ENCODE results near the gene PHETA1.
"Not testable (repeated sequence)": the region's sequence is repeated elsewhere in the genome, so short reads cannot be mapped to it uniquely, and the experiment has no call there.

Gene PHETA1

GRCh38 chr12:111351026-111351425 lies 17.9 kb downstream of the PHETA1 start:
- no peaks in the 10 kb centered on the region for H3K36me3 ChIP-seq (ENCODE audit: control insufficient read depth in 2 of 2, insufficient read depth in 2 of 2, low read length in 2 of 2)
- H3K4me3 ChIP-seq (ENCODE audit: low read length in 2 of 2) = no peak overlapping the region
- peaks cover 0 to 2% of the 10 kb centered on the region in 2 donors for H3K9me3 ChIP-seq (ENCODE audit: control insufficient read depth in 2 of 2, low read length in 2 of 2)
- H3K27ac ChIP-seq (ENCODE audit: low read depth in 2 of 2, low read length in 2 of 2) = no peak overlapping the region
- no peaks in the 10 kb centered on the region for H3K4me1 ChIP-seq (ENCODE audit: control insufficient read depth in 2 of 2, insufficient read depth in 2 of 2, low read length in 2 of 2)
- H3K9ac ChIP-seq (ENCODE audit: low read depth in 1 of 2, low read length in 2 of 2) = no peak overlapping the region
- H3K27me3 ChIP-seq (ENCODE audit: control insufficient read depth in 2 of 2, insufficient read depth in 2 of 2, low read length in 2 of 2) = no peaks in the 10 kb centered on the region

GRCh38 chr12:111349748-111350520 lies 19.0 kb downstream of the PHETA1 start:
- no peak overlapping the region for H3K4me3 ChIP-seq (ENCODE audit: low read length in 2 of 2)
- H3K36me3 ChIP-seq (ENCODE audit: control insufficient read depth in 2 of 2, insufficient read depth in 2 of 2, low read length in 2 of 2) = no peaks in the 10 kb centered on the region
- H3K9ac ChIP-seq (ENCODE audit: low read depth in 1 of 2, low read length in 2 of 2) = no peak overlapping the region
- H3K27ac ChIP-seq (ENCODE audit: low read depth in 2 of 2, low read length in 2 of 2) = no peak overlapping the region
- H3K4me1 ChIP-seq (ENCODE audit: control insufficient read depth in 2 of 2, insufficient read depth in 2 of 2, low read length in 2 of 2) = no peaks in the 10 kb centered on the region
- H3K27me3 ChIP-seq (ENCODE audit: control insufficient read depth in 2 of 2, insufficient read depth in 2 of 2, low read length in 2 of 2) = no peaks in the 10 kb centered on the region
- H3K9me3 ChIP-seq (ENCODE audit: control insufficient read depth in 2 of 2, low read length in 2 of 2) = peaks cover 0 to 2% of the 10 kb centered on the region in 2 donors

- no peaks in the 10 kb centered on the region for H3K36me3 ChIP-seq (ENCODE audit: control insufficient read depth in 2 of 2, insufficient read depth in 2 of 2, low read length in 2 of 2)
- H3K4me1 ChIP-seq (ENCODE audit: control insufficient read depth in 2 of 2, insufficient read depth in 2 of 2, low read length in 2 of 2) = no peaks in the 10 kb centered on the region
- H3K27me3 ChIP-seq (ENCODE audit: control insufficient read depth in 2 of 2, insufficient read depth in 2 of 2, low read length in 2 of 2) = no peaks in the 10 kb centered on the region
- H3K9ac ChIP-seq (ENCODE audit: low read depth in 1 of 2, low read length in 2 of 2) = no peak overlapping the region
- H3K27ac ChIP-seq (ENCODE audit: low read depth in 2 of 2, low read length in 2 of 2) = no peak overlapping the region
- peaks cover 0 to 2% of the 10 kb centered on the region in 2 donors for H3K9me3 ChIP-seq (ENCODE audit: control insufficient read depth in 2 of 2, low read length in 2 of 2)
- no peak overlapping the region for H3K4me3 ChIP-seq (ENCODE audit: low read length in 2 of 2)
Observed at GRCh38 chr12:111349101-111349747, 19.7 kb downstream of the PHETA1 start.

GRCh38 chr12:111347891-111348644 lies 20.8 kb downstream of the PHETA1 start:
- H3K9me3 ChIP-seq (ENCODE audit: control insufficient read depth in 2 of 2, low read length in 2 of 2) = peaks cover 0 to 2% of the 10 kb centered on the region in 2 donors
- no peaks in the 10 kb centered on the region for H3K27me3 ChIP-seq (ENCODE audit: control insufficient read depth in 2 of 2, insufficient read depth in 2 of 2, low read length in 2 of 2)
- no peak overlapping the region for H3K9ac ChIP-seq (ENCODE audit: low read depth in 1 of 2, low read length in 2 of 2)
- H3K4me1 ChIP-seq (ENCODE audit: control insufficient read depth in 2 of 2, insufficient read depth in 2 of 2, low read length in 2 of 2) = no peaks in the 10 kb centered on the region
- no peak overlapping the region for H3K27ac ChIP-seq (ENCODE audit: low read depth in 2 of 2, low read length in 2 of 2)
- H3K4me3 ChIP-seq (ENCODE audit: low read length in 2 of 2) = no peak overlapping the region
- H3K36me3 ChIP-seq (ENCODE audit: control insufficient read depth in 2 of 2, insufficient read depth in 2 of 2, low read length in 2 of 2) = no peaks in the 10 kb centered on the region

- no peaks in the 10 kb centered on the region for H3K27me3 ChIP-seq (ENCODE audit: control insufficient read depth in 2 of 2, insufficient read depth in 2 of 2, low read length in 2 of 2)
- H3K4me1 ChIP-seq (ENCODE audit: control insufficient read depth in 2 of 2, insufficient read depth in 2 of 2, low read length in 2 of 2) = no peaks in the 10 kb centered on the region
- H3K9me3 ChIP-seq (ENCODE audit: control insufficient read depth in 2 of 2, low read length in 2 of 2) = peaks cover 0 to 2% of the 10 kb centered on the region in 2 donors
- no peaks in the 10 kb centered on the region for H3K36me3 ChIP-seq (ENCODE audit: control insufficient read depth in 2 of 2, insufficient read depth in 2 of 2, low read length in 2 of 2)
- H3K9ac ChIP-seq (ENCODE audit: low read depth in 1 of 2, low read length in 2 of 2) = no peak overlapping the region
- no peak overlapping the region for H3K27ac ChIP-seq (ENCODE audit: low read depth in 2 of 2, low read length in 2 of 2)
- no peak overlapping the region for H3K4me3 ChIP-seq (ENCODE audit: low read length in 2 of 2)
Observed at GRCh38 chr12:111344254-111344875, 24.5 kb downstream of the PHETA1 start.

GRCh38 chr12:111343181-111343580 lies 25.7 kb downstream of the PHETA1 start:
- H3K9me3 ChIP-seq (ENCODE audit: control insufficient read depth in 2 of 2, low read length in 2 of 2) = peaks cover 0 to 1% of the 10 kb centered on the region in 2 donors
- no peak overlapping the region for H3K9ac ChIP-seq (ENCODE audit: low read depth in 1 of 2, low read length in 2 of 2)
- no peaks in the 10 kb centered on the region for H3K4me1 ChIP-seq (ENCODE audit: control insufficient read depth in 2 of 2, insufficient read depth in 2 of 2, low read length in 2 of 2)
- no peak overlapping the region for H3K27ac ChIP-seq (ENCODE audit: low read depth in 2 of 2, low read length in 2 of 2)
- no peak overlapping the region for H3K4me3 ChIP-seq (ENCODE audit: low read length in 2 of 2)
- no peaks in the 10 kb centered on the region for H3K36me3 ChIP-seq (ENCODE audit: control insufficient read depth in 2 of 2, insufficient read depth in 2 of 2, low read length in 2 of 2)
- no peaks in the 10 kb centered on the region for H3K27me3 ChIP-seq (ENCODE audit: control insufficient read depth in 2 of 2, insufficient read depth in 2 of 2, low read length in 2 of 2)

- no peaks in the 10 kb centered on the region for H3K9me3 ChIP-seq (ENCODE audit: control insufficient read depth in 2 of 2, low read length in 2 of 2)
- H3K4me3 ChIP-seq (ENCODE audit: low read length in 2 of 2) = no peak overlapping the region
- H3K27ac ChIP-seq (ENCODE audit: low read depth in 2 of 2, low read length in 2 of 2) = no peak overlapping the region
- H3K4me1 ChIP-seq (ENCODE audit: control insufficient read depth in 2 of 2, insufficient read depth in 2 of 2, low read length in 2 of 2) = no peaks in the 10 kb centered on the region
- no peak overlapping the region for H3K9ac ChIP-seq (ENCODE audit: low read depth in 1 of 2, low read length in 2 of 2)
- no peaks in the 10 kb centered on the region for H3K27me3 ChIP-seq (ENCODE audit: control insufficient read depth in 2 of 2, insufficient read depth in 2 of 2, low read length in 2 of 2)
- no peaks in the 10 kb centered on the region for H3K36me3 ChIP-seq (ENCODE audit: control insufficient read depth in 2 of 2, insufficient read depth in 2 of 2, low read length in 2 of 2)
Observed at GRCh38 chr12:111342376-111342775, 26.5 kb downstream of the PHETA1 start.

GRCh38 chr12:111341426-111342065 lies 27.3 kb downstream of the PHETA1 start:
- Histone ChIP-seq H3K36me3 (ENCODE audit: control insufficient read depth in 2 of 2, insufficient read depth in 2 of 2, low read length in 2 of 2) (no peaks in the 10 kb centered on the region), H3K9me3 (ENCODE audit: control insufficient read depth in 2 of 2, low read length in 2 of 2) (no peaks in the 10 kb centered on the region), H3K27ac (ENCODE audit: low read depth in 2 of 2, low read length in 2 of 2) (no peak overlapping the region), H3K4me1 (ENCODE audit: control insufficient read depth in 2 of 2, insufficient read depth in 2 of 2, low read length in 2 of 2) (no peaks in the 10 kb centered on the region), H3K27me3 (ENCODE audit: control insufficient read depth in 2 of 2, insufficient read depth in 2 of 2, low read length in 2 of 2) (no peaks in the 10 kb centered on the region), H3K9ac (ENCODE audit: low read depth in 1 of 2, low read length in 2 of 2) (no peak overlapping the region), H3K4me3 (ENCODE audit: low read length in 2 of 2) (no peak overlapping the region)

- not testable (repeated sequence) for H3K27ac ChIP-seq (ENCODE audit: low read depth in 2 of 2, low read length in 2 of 2); H3K27me3 ChIP-seq (ENCODE audit: control insufficient read depth in 2 of 2, insufficient read depth in 2 of 2, low read length in 2 of 2)
Observed at GRCh38 chr12:111340680-111341079, 28.2 kb downstream of the PHETA1 start.

More at GRCh38 chr12:111340680-111341079, 28.2 kb downstream of the PHETA1 start:
- not testable (repeated sequence) for H3K9me3 ChIP-seq (ENCODE audit: control insufficient read depth in 2 of 2, low read length in 2 of 2); H3K4me1 ChIP-seq (ENCODE audit: control insufficient read depth in 2 of 2, insufficient read depth in 2 of 2, low read length in 2 of 2); H3K4me3 ChIP-seq (ENCODE audit: low read length in 2 of 2); H3K36me3 ChIP-seq (ENCODE audit: control insufficient read depth in 2 of 2, insufficient read depth in 2 of 2, low read length in 2 of 2); H3K9ac ChIP-seq (ENCODE audit: low read depth in 1 of 2, low read length in 2 of 2)
